KMS-11 (cell line): ENCODE results near the gene ZBTB7C.

Experiments
- H2AFZ ChIP-seq: fragments of 200-600 bp; sonication (generic); 2 replicates; pipeline ENCODE4 v1.6.1; 2016; ENCODE audit warnings: antibody characterized with exemption, mixed run types, low read depth
- H3K27ac ChIP-seq: fragments of 200-600 bp; sonication (generic); 2 replicates; pipeline ENCODE4 v1.6.1; 2016; ENCODE audit warnings: mild to moderate bottlenecking, mixed run types
- H3K27me3 ChIP-seq: fragments of 200-600 bp; sonication (generic); 2 replicates; pipeline ENCODE4 v1.6.1; 2017; ENCODE audit warnings: mild to moderate bottlenecking, low read depth, mixed run types, moderate library complexity; ENCODE audit not compliant: insufficient read depth
- H3K36me3 ChIP-seq: fragments of 200-600 bp; sonication (generic); 2 replicates; pipeline ENCODE4 v1.6.1; 2017; ENCODE audit warnings: mild to moderate bottlenecking, mixed run types; ENCODE audit not compliant: insufficient read depth
- H3K4me1 ChIP-seq: fragments of 200-600 bp; sonication (generic); 2 replicates; pipeline ENCODE4 v1.6.1; 2016; ENCODE audit warnings: mild to moderate bottlenecking, low read depth, mixed run types; ENCODE audit not compliant: poor library complexity, severe bottlenecking
- H3K4me2 ChIP-seq: fragments of 200-600 bp; sonication (generic); 2 replicates; pipeline ENCODE4 v1.7.0; 2016; ENCODE audit warnings: mild to moderate bottlenecking, mixed run types
- H3K4me3 ChIP-seq: fragments of 200-600 bp; sonication (generic); IDR thresholded peaks from 2 replicates; pipeline ENCODE4 v1.6.1; 2017; ENCODE audit warnings: low read depth, low read length, mixed read lengths; ENCODE audit not compliant: insufficient read depth
- H3K79me2 ChIP-seq: fragments of 200-600 bp; sonication (generic); 2 replicates; pipeline ENCODE4 v1.6.1; 2016; ENCODE audit warnings: low read depth, mixed run types; ENCODE audit not compliant: insufficient read depth
- H3K9ac ChIP-seq: fragments of 200-600 bp; sonication (generic); 2 replicates; pipeline ENCODE4 v1.6.1; 2016; ENCODE audit warnings: mild to moderate bottlenecking, mixed run types
- H4K20me1 ChIP-seq: fragments of 200-600 bp; sonication (generic); 2 replicates; pipeline ENCODE4 v1.6.1; 2016; ENCODE audit warnings: mild to moderate bottlenecking, mixed run types; ENCODE audit not compliant: insufficient read depth
- CTCF ChIP-seq: fragments of 200-600 bp; sonication (generic); conservative IDR thresholded peaks from 2 replicates; pipeline ENCODE4 v1.6.1; 2017; ENCODE audit warnings: low read depth, mild to moderate bottlenecking, antibody characterized with exemption, low read length, moderate library complexity, mixed read lengths

ZBTB7C gene

GRCh38 chr18:48402953-48403352, 6.2 kb downstream of the ZBTB7C start:
- Histone ChIP-seq H2AFZ (no peak overlapping the region), H3K4me2 (no peak overlapping the region), H3K9ac (no peak overlapping the region), H3K4me1 (no peaks in the 10 kb centered on the region), H4K20me1 (no peaks in the 10 kb centered on the region), H3K36me3 (no peaks in the 10 kb centered on the region), H3K4me3 (no peak overlapping the region), H3K79me2 (no peaks in the 10 kb centered on the region), H3K27me3 (peaks cover 11% of the 10 kb centered on the region; the same call in 1 of the 2 replicates), H3K27ac (no peak overlapping the region)
- TF ChIP-seq CTCF = no peak

GRCh38 chr18:48399303-48400075, 9.7 kb downstream of the ZBTB7C start:
- H3K4me2 ChIP-seq = no peak overlapping the region
- no peaks in the 10 kb centered on the region for H3K27me3 ChIP-seq
- H3K4me1 ChIP-seq = no peaks in the 10 kb centered on the region

GRCh38 chr18:48398074-48398473, 11.1 kb downstream of the ZBTB7C start:
- Histone ChIP-seq H3K4me1 (no peaks in the 10 kb centered on the region), H3K79me2 (no peaks in the 10 kb centered on the region), H3K4me2 (no peak overlapping the region), H3K36me3 (no peaks in the 10 kb centered on the region), H3K9ac (no peak overlapping the region), H3K27me3 (no peaks in the 10 kb centered on the region), H3K27ac (no peak overlapping the region), H3K4me3 (no peak overlapping the region), H4K20me1 (no peaks in the 10 kb centered on the region), H2AFZ (no peak overlapping the region)
- TF ChIP-seq CTCF = no peak

More at GRCh38 chr18:48399303-48400075, 9.7 kb downstream of the ZBTB7C start:
- TF ChIP-seq CTCF = no peak
- Histone ChIP-seq H3K4me3 (no peak overlapping the region), H3K36me3 (no peaks in the 10 kb centered on the region), H2AFZ (no peak overlapping the region), H3K9ac (no peak overlapping the region), H3K27ac (no peak overlapping the region), H3K79me2 (no peaks in the 10 kb centered on the region), H4K20me1 (no peaks in the 10 kb centered on the region)

- Histone ChIP-seq H3K4me3 (no peak overlapping the region), H3K79me2 (no peaks in the 10 kb centered on the region), H3K36me3 (no peaks in the 10 kb centered on the region), H3K4me2 (no peak overlapping the region), H3K9ac (no peak overlapping the region), H4K20me1 (no peaks in the 10 kb centered on the region), H2AFZ (no peak overlapping the region), H3K27me3 (no peaks in the 10 kb centered on the region), H3K4me1 (no peaks in the 10 kb centered on the region), H3K27ac (no peak overlapping the region)
- TF ChIP-seq CTCF = no peak
These were observed 12.2 kb downstream of the ZBTB7C start for GRCh38 chr18:48397021-48397420.
